Activated CD8-positive, alpha-beta memory T cell treated with anti-CD3 and anti-CD28 coated beads, Interleukin-2, amount 50 U/mL, for 48 hours (primary cell): ENCODE data around the gene HDAC3.

Source experiments
- DNase-seq: peaks from one replicate; pipeline ENCODE4 v3.0.0-alpha.2; 2020

The HDAC3 gene

GRCh38 chr5:141598391-141599345, 38.0 kb downstream of the HDAC3 start:
- DNase-seq, result no peak

- no peak for DNase-seq
Measured at GRCh38 chr5:141597814-141598213, 38.8 kb downstream of the HDAC3 start.

- DNase-seq, result no peak
Measured at GRCh38 chr5:141597394-141597793, 39.3 kb downstream of the HDAC3 start.

GRCh38 chr5:141596867-141597266, 39.8 kb downstream of the HDAC3 start:
- no peak for DNase-seq

- DNase-seq, result no peak
Measured at GRCh38 chr5:141590127-141590526, 46.5 kb downstream of the HDAC3 start.

- DNase-seq, result no peak
Measured at GRCh38 chr5:141586246-141586645, 50.4 kb downstream of the HDAC3 start.

GRCh38 chr5:141585594-141585993, 51.1 kb downstream of the HDAC3 start:
- no peak for DNase-seq

GRCh38 chr5:141574122-141574510, 62.5 kb downstream of the HDAC3 start:
- DNase-seq, result no peak

GRCh38 chr5:141573489-141574121, 63.0 kb downstream of the HDAC3 start:
- DNase-seq, result no peak
